A549 (cell line): ENCODE results near the gene PGAP3.

ENCODE experiments used
- CBX8 ChIP-seq: fragments of 200-600 bp; sonication (generic); IDR thresholded peaks from 2 replicates; pipeline ENCODE4 v1.6.1; 2016
- CHD2 ChIP-seq: fragments of 150-350 bp; IDR thresholded peaks from 2 replicates; pipeline ENCODE4 v1.6.1; 2014; ENCODE audit warnings: low read length; ENCODE audit not compliant: partially characterized antibody
- FOSL2 ChIP-seq, 2 experiments: fragments of 450-650 bp in 1 of 2; fragments of >200 bp in 1 of 2; sonication (Bioruptor Twin) in 1 of 2; formaldehyde crosslinking; IDR thresholded peaks; 2 replicates each; pipeline versions ENCODE4 v1.5.0 to v1.6.1; 2016 to 2020; ENCODE audit warnings: mild to moderate bottlenecking in 1 of 2, moderate library complexity in 1 of 2
- HDAC2 ChIP-seq: fragments of 200-600 bp; sonication (generic); IDR thresholded peaks from 2 replicates; pipeline ENCODE4 v1.6.1; 2016
- KDM5A ChIP-seq: fragments of 200-600 bp; sonication (generic); IDR thresholded peaks from 2 replicates; pipeline ENCODE4 v1.6.1; 2016; ENCODE audit warnings: antibody characterized with exemption, mild to moderate bottlenecking
- MAZ ChIP-seq: fragments of 150-350 bp; IDR thresholded peaks from 2 replicates; pipeline ENCODE4 v1.6.1; 2014; ENCODE audit warnings: antibody characterized with exemption, low read depth, low read length, borderline replicate concordance
- POLR2A ChIP-seq: IDR thresholded peaks from 2 replicates; pipeline ENCODE4 v1.6.1; 2012; ENCODE audit warnings: mild to moderate bottlenecking, low read length
- RFX5 ChIP-seq: fragments of 450-650 bp; IDR thresholded peaks from 2 replicates; pipeline ENCODE4 v1.7.1; 2014; ENCODE audit warnings: antibody characterized with exemption, mild to moderate bottlenecking, moderate library complexity
- ZSCAN20 ChIP-seq: fragments of 250-450 bp; sonication (Bioruptor Pico); IDR thresholded peaks from 2 replicates; pipeline ENCODE4 v1.8.0; 2022; ENCODE audit warnings: mild to moderate bottlenecking, moderate library complexity
- TF ChIP-seq, protein P1 (sequence below): fragments of 200-600 bp; sonication (generic); IDR thresholded peaks from 2 replicates; pipeline ENCODE4 v1.6.1; 2016; ENCODE audit warnings: antibody characterized with exemption, mild to moderate bottlenecking, moderate library complexity
- TF ChIP-seq, protein P2 (sequence below): fragments of >200 bp; sonication (Bioruptor Twin); formaldehyde crosslinking; IDR thresholded peaks from 3 replicates; pipeline ENCODE4 v1.5.1; 2016
- TF ChIP-seq, protein P3 (sequence below): IDR thresholded peaks from 2 replicates; pipeline ENCODE4 v1.6.1; 2012
- TF ChIP-seq, protein P4 (sequence below): IDR thresholded peaks from 2 replicates; pipeline ENCODE4 v1.6.1; 2012

DNA sequence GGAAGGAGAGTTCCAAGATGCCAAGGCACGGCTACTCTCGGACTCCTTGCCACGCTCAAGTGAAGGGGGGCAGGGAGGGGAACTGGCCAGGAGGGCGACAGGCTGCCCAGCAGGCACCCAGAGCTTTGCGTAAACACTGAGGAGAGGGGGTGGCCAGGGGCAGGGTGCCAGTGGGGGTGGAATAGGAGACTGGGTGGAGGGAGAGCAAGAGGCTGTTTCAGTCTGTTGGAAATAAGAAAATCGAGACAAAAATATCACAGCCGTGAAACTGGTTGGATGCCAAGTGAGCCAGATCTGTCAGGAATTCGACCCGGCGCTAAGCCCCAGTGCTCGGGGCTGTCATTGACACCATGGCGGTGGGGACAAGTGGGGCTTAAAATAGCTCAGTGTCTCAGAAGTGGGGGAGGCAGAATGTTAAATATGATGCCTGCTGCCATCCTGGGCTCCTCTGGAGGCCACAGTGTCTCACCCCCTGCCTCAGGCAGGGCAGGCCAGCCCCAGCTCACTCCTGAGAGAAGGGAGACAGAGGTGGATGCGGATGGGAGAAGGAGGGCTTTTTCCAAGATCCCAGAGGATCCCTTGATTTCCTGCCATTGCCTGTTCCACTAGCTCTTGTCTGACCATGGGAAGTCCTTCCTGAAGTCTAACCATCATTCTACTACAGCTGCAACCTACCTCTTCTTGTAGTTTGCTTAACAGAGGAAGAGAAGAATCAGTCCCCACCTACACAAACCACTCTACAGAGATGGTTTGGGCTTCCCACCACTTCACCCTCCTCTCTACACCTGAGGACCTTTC is 10.1 kb downstream of the PGAP3 start:
- TF ChIP-seq, protein P1, sequence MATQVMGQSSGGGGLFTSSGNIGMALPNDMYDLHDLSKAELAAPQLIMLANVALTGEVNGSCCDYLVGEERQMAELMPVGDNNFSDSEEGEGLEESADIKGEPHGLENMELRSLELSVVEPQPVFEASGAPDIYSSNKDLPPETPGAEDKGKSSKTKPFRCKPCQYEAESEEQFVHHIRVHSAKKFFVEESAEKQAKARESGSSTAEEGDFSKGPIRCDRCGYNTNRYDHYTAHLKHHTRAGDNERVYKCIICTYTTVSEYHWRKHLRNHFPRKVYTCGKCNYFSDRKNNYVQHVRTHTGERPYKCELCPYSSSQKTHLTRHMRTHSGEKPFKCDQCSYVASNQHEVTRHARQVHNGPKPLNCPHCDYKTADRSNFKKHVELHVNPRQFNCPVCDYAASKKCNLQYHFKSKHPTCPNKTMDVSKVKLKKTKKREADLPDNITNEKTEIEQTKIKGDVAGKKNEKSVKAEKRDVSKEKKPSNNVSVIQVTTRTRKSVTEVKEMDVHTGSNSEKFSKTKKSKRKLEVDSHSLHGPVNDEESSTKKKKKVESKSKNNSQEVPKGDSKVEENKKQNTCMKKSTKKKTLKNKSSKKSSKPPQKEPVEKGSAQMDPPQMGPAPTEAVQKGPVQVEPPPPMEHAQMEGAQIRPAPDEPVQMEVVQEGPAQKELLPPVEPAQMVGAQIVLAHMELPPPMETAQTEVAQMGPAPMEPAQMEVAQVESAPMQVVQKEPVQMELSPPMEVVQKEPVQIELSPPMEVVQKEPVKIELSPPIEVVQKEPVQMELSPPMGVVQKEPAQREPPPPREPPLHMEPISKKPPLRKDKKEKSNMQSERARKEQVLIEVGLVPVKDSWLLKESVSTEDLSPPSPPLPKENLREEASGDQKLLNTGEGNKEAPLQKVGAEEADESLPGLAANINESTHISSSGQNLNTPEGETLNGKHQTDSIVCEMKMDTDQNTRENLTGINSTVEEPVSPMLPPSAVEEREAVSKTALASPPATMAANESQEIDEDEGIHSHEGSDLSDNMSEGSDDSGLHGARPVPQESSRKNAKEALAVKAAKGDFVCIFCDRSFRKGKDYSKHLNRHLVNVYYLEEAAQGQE, result no peak
- no peak for TF ChIP-seq CHD2
- TF ChIP-seq, protein P2, sequence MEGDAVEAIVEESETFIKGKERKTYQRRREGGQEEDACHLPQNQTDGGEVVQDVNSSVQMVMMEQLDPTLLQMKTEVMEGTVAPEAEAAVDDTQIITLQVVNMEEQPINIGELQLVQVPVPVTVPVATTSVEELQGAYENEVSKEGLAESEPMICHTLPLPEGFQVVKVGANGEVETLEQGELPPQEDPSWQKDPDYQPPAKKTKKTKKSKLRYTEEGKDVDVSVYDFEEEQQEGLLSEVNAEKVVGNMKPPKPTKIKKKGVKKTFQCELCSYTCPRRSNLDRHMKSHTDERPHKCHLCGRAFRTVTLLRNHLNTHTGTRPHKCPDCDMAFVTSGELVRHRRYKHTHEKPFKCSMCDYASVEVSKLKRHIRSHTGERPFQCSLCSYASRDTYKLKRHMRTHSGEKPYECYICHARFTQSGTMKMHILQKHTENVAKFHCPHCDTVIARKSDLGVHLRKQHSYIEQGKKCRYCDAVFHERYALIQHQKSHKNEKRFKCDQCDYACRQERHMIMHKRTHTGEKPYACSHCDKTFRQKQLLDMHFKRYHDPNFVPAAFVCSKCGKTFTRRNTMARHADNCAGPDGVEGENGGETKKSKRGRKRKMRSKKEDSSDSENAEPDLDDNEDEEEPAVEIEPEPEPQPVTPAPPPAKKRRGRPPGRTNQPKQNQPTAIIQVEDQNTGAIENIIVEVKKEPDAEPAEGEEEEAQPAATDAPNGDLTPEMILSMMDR, result no peak
- TF ChIP-seq, protein P3, sequence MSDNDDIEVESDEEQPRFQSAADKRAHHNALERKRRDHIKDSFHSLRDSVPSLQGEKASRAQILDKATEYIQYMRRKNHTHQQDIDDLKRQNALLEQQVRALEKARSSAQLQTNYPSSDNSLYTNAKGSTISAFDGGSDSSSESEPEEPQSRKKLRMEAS, result no peak
- no peak for TF ChIP-seq RFX5
- TF ChIP-seq FOSL2 (IDR thresholded peaks at IDR 0.05), result no peak
- no peak for TF ChIP-seq FOSL2 (CRISPR knock-in tag; IDR thresholded peaks at IDR 0.05)
- TF ChIP-seq KDM5A, result no peak
- no peak for TF ChIP-seq POLR2A
- TF ChIP-seq CBX8, result no peak
- no peak for TF ChIP-seq ZSCAN20 (CRISPR knock-in tag)
- no peak for TF ChIP-seq HDAC2
- TF ChIP-seq, protein P4, sequence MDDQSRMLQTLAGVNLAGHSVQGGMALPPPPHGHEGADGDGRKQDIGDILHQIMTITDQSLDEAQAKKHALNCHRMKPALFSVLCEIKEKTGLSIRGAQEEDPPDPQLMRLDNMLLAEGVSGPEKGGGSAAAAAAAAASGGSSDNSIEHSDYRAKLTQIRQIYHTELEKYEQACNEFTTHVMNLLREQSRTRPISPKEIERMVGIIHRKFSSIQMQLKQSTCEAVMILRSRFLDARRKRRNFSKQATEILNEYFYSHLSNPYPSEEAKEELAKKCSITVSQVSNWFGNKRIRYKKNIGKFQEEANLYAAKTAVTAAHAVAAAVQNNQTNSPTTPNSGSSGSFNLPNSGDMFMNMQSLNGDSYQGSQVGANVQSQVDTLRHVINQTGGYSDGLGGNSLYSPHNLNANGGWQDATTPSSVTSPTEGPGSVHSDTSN, result no peak
- no peak for TF ChIP-seq MAZ
